A549 (cell line): ENCODE measurements around the gene MOCS1. TPM values are rescaled to one million over a fixed set of nuclear protein-coding genes. Genes with fewer than 3 reads are reported as not detected.

Experiments
- ATAC-seq, 2 experiments: fragments of 200-7000 bp in 1 of 2; fragments of >200 bp in 1 of 2; cut with Nextera tagmentation in 1 of 2; cut with Tn5 transposase in 1 of 2; 3 replicates each; pipeline versions ENCODE4 v1.8.0 to v1.9.1; 2018 to 2020; ENCODE audit warnings: mild to moderate bottlenecking in 1 of 2, moderate library complexity in 1 of 2
- CTCF ChIA-PET: fragments of 300-600 bp; sonication (Branson Sonifier 250); formaldehyde crosslinking; extraction: SDS; loops from one replicate; lab custom pipeline; 2021; ENCODE audit warnings: antibody characterized with exemption, inconsistent platforms; lab: Yijun Ruan, JAX
- POLR2A ChIA-PET: fragments of 350-600 bp; formaldehyde crosslinking; extraction: SDS; loops from one replicate; lab custom pipeline; 2021; ENCODE audit warnings: antibody characterized with exemption, inconsistent platforms; lab: Yijun Ruan, JAX
- DNase-seq, 2 experiments: peaks; one replicate each; pipeline versions ENCODE4 v3.0.0 to v3.0.0-alpha.2; 2011 to 2016; ENCODE audit warnings: low read depth in 1 of 2, low spot score in 1 of 2
- FAIRE-seq: peaks from 2 replicates; lab custom pipeline; 2011; peaks lifted over from hg19 to GRCh38; lab: Jason Lieb, UNC
- H3K27ac ChIP-seq, 2 experiments: fragments of >200 bp; sonication (Bioruptor Twin); formaldehyde crosslinking; 3 replicates each; pipeline ENCODE4 v1.5.1; 2016 to 2017
- H3K4me1 ChIP-seq: fragments of >200 bp; sonication (Bioruptor Twin); formaldehyde crosslinking; 3 replicates; pipeline ENCODE4 v1.6.1; 2016
- H3K4me2 ChIP-seq: fragments of >200 bp; sonication (Bioruptor Twin); formaldehyde crosslinking; 3 replicates; pipeline ENCODE4 v1.6.1; 2016
- H3K4me3 ChIP-seq: fragments of >200 bp; sonication (Bioruptor Twin); formaldehyde crosslinking; 3 replicates; pipeline ENCODE4 v1.5.1; 2016
- H3K9me3 ChIP-seq: fragments of >200 bp; sonication (Bioruptor Twin); formaldehyde crosslinking; 3 replicates; pipeline ENCODE4 v1.6.1; 2016
- BHLHE40 ChIP-seq: IDR thresholded peaks from 2 replicates; pipeline ENCODE4 v1.6.1; 2012; ENCODE audit warnings: low read depth, low read length, inconsistent platforms
- CBX2 ChIP-seq: fragments of 200-600 bp; sonication (generic); IDR thresholded peaks from 2 replicates; pipeline ENCODE4 v1.6.1; 2016; ENCODE audit warnings: low read depth, mild to moderate bottlenecking, borderline replicate concordance
- CHD2 ChIP-seq: fragments of 150-350 bp; IDR thresholded peaks from 2 replicates; pipeline ENCODE4 v1.6.1; 2014; ENCODE audit warnings: low read length; ENCODE audit not compliant: partially characterized antibody
- GATA3 ChIP-seq: IDR thresholded peaks from 2 replicates; pipeline ENCODE4 v1.6.1; 2012; ENCODE audit warnings: borderline replicate concordance
- HDAC2 ChIP-seq: fragments of 200-600 bp; sonication (generic); IDR thresholded peaks from 2 replicates; pipeline ENCODE4 v1.6.1; 2016
- HEYL ChIP-seq: fragments of 250-450 bp; sonication (Bioruptor Pico); IDR thresholded peaks from 2 replicates; pipeline ENCODE4 v1.8.0; 2021; ENCODE audit warnings: mild to moderate bottlenecking, moderate library complexity
- HOXB13 ChIP-seq: fragments of 250-450 bp; sonication (Bioruptor Pico); IDR thresholded peaks from 2 replicates; pipeline ENCODE4 v1.5.0; 2020; ENCODE audit warnings: low read depth, mild to moderate bottlenecking, moderate library complexity
- KDM1A ChIP-seq: fragments of 200-600 bp; sonication (generic); IDR thresholded peaks from 2 replicates; pipeline ENCODE4 v1.6.1; 2016; ENCODE audit warnings: low read depth, mild to moderate bottlenecking
- MAFK ChIP-seq: fragments of 450-650 bp; IDR thresholded peaks from 2 replicates; pipeline ENCODE4 v1.6.1; 2014; ENCODE audit not compliant: partially characterized antibody
- MAZ ChIP-seq: fragments of 150-350 bp; IDR thresholded peaks from 2 replicates; pipeline ENCODE4 v1.6.1; 2014; ENCODE audit warnings: antibody characterized with exemption, low read depth, low read length, borderline replicate concordance
- NFE2L2 ChIP-seq: fragments of 150-350 bp; conservative IDR thresholded peaks from 2 replicates; pipeline ENCODE4 v1.6.1; 2014; ENCODE audit warnings: low read length
- NPAS2 ChIP-seq: fragments of 250-450 bp; sonication (Bioruptor Pico); IDR thresholded peaks from 2 replicates; pipeline ENCODE4 v1.8.0; 2022; ENCODE audit warnings: mild to moderate bottlenecking, moderate library complexity, borderline replicate concordance
- RCOR1 ChIP-seq: fragments of 150-350 bp; IDR thresholded peaks from 2 replicates; pipeline ENCODE4 v1.6.1; 2014; ENCODE audit warnings: antibody characterized with exemption, low read length, low read depth
- ZC3H11A ChIP-seq: fragments of 450-650 bp; IDR thresholded peaks from 2 replicates; pipeline ENCODE4 v1.6.1; 2014; ENCODE audit warnings: antibody characterized with exemption, mild to moderate bottlenecking
- ZSCAN20 ChIP-seq: fragments of 250-450 bp; sonication (Bioruptor Pico); IDR thresholded peaks from 2 replicates; pipeline ENCODE4 v1.8.0; 2022; ENCODE audit warnings: mild to moderate bottlenecking, moderate library complexity
- WGBS: methylation state at CpG from one replicate; pipeline ENCODE4 v1.1.6; 2017; ENCODE audit errors: missing lambda C conversion rate; 5-methylcytosine and 5-hydroxymethylcytosine counted together
- polyA plus RNA-seq, 4 experiments: library from polyadenylated mRNA; depleted of rRNA in 3 of 4; stranded (reverse); fragments of >200 nt; fragmentation: RNase III in 1 of 4; extraction: RNeasy Plus Mini Kit Qiagen cat#74134 plus additional on column Dnase treatment in 1 of 4; gene quantifications; 2 replicates in 3 of 4; 3 replicates in 1 of 4; pipeline ENCODE4 v1.2.3, GENCODE V29; 2011 to 2017
- TF ChIP-seq, protein P1 (sequence below): fragments of >200 bp; sonication (Bioruptor Twin); formaldehyde crosslinking; IDR thresholded peaks from 2 replicates; pipeline ENCODE4 v1.6.1; 2016
- TF ChIP-seq, protein P2 (sequence below): fragments of 200-600 bp; sonication (generic); IDR thresholded peaks from 2 replicates; pipeline ENCODE4 v1.6.1; 2016; ENCODE audit warnings: antibody characterized with exemption, mild to moderate bottlenecking, moderate library complexity
- TF ChIP-seq, protein P3 (sequence below): fragments of 450-650 bp; IDR thresholded peaks from 2 replicates; pipeline ENCODE4 v1.6.1; 2014; ENCODE audit warnings: antibody characterized with exemption
- TF ChIP-seq, protein P4 (sequence below): IDR thresholded peaks from 2 replicates; pipeline ENCODE4 v1.6.1; 2012

Gene MOCS1
- polyA plus RNA-seq, 2 of the 4 experiments (the other 2 are of a cell fraction): 0.68 to 1.8 TPM

DNA sequence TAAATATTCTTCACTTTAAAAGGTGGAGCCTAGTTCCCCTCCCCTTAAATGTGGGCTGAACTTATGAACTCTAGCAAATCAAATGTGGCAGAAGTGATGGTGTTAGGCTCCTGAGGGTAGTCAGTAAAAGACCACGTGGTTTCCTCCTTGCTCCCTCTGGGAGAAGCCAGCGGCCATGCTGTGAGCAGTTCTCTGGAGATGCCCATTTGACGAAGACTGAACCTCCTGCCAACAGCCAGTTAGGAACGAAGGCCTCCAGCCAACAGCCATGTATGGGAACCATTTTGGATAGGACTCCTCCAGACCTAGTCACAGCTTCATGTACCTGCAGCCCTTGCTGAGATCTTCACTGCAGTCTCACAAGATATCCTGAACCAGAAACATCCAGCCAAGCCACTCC, 7.6 kb upstream of the MOCS1 start (continued):
- no peak for TF ChIP-seq CHD2

DNA sequence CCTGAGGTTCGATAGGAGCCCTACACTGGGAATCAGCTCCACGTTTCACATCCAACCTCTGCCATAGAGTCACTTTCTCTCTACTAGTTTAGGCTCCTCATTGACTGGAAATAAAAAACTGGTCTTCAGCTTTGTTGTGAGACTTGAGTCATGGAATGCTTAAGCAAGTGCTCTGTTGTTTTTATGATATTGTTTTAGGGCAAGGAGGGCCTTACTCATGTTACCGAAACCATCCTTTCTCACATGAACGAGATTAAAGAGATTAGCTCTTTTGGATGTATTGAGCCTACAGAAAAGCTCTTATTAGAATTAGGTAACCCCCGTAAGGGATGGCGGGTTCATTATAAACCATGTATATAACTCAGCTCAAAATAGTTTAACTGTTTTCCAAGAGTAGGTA, 6.9 kb upstream of the MOCS1 start:
- POLR2A ChIA-PET: no interaction called here

DNA sequence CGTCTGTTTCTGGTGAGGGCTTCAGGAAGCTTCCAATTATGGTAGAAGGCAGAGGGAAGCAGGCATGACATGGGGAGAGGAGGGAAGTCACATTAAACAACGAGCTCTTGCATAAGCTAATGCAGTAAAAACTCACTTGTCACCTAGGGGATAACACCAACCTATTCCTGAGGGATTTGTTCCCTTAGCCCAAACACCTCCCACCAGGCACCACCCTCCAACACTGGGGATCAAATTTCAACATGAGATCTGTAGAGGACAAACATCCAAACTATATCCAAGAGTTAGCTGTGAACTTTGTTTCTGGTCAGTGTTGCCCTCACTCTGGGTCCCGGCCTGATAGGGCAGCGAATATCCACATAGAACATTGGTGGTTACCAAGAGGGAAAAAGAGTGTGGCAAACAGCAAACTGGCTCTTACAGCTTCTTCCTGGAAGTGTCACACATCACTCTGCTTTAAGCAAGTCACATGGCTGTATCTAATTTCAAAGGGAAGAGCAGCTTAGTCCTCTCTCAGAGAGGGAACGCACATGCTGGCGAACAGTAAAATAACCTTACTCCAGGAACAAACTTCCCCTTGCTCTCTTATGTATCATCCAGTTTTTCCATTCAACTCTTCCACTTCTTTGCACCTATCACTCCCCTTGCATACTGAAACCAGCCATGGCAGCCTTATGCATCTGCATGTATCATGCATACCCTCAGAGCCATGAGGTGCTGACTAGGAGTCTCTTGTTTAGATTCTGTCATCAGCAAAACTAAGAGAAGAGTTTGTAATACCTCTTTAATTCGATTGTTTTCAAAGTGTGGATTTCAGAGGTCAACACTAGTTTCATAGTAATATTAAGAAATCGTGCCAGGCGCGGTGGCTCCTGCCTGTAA, 4.8 kb upstream of the MOCS1 start:
- H3K4me2 ChIP-seq: no peak overlapping the region
- no peaks in the 10 kb centered on the region for H3K4me1 ChIP-seq
- DNase-seq (no peak), FAIRE-seq (no peak)
- no peak overlapping the region for H3K4me3 ChIP-seq
- no peak for TF ChIP-seq HDAC2
- TF ChIP-seq HEYL: no peak
- no peak for TF ChIP-seq MAZ
- TF ChIP-seq, protein P1, sequence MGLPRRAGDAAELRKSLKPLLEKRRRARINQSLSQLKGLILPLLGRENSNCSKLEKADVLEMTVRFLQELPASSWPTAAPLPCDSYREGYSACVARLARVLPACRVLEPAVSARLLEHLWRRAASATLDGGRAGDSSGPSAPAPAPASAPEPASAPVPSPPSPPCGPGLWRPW: no peak
- no peak for TF ChIP-seq ZSCAN20
- no peak for TF ChIP-seq BHLHE40
- no peak for TF ChIP-seq NFE2L2
- TF ChIP-seq RCOR1: no peak
- no peak for TF ChIP-seq CBX2
- TF ChIP-seq KDM1A: no peak
- TF ChIP-seq, protein P2, sequence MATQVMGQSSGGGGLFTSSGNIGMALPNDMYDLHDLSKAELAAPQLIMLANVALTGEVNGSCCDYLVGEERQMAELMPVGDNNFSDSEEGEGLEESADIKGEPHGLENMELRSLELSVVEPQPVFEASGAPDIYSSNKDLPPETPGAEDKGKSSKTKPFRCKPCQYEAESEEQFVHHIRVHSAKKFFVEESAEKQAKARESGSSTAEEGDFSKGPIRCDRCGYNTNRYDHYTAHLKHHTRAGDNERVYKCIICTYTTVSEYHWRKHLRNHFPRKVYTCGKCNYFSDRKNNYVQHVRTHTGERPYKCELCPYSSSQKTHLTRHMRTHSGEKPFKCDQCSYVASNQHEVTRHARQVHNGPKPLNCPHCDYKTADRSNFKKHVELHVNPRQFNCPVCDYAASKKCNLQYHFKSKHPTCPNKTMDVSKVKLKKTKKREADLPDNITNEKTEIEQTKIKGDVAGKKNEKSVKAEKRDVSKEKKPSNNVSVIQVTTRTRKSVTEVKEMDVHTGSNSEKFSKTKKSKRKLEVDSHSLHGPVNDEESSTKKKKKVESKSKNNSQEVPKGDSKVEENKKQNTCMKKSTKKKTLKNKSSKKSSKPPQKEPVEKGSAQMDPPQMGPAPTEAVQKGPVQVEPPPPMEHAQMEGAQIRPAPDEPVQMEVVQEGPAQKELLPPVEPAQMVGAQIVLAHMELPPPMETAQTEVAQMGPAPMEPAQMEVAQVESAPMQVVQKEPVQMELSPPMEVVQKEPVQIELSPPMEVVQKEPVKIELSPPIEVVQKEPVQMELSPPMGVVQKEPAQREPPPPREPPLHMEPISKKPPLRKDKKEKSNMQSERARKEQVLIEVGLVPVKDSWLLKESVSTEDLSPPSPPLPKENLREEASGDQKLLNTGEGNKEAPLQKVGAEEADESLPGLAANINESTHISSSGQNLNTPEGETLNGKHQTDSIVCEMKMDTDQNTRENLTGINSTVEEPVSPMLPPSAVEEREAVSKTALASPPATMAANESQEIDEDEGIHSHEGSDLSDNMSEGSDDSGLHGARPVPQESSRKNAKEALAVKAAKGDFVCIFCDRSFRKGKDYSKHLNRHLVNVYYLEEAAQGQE: no peak
- TF ChIP-seq, protein P3, sequence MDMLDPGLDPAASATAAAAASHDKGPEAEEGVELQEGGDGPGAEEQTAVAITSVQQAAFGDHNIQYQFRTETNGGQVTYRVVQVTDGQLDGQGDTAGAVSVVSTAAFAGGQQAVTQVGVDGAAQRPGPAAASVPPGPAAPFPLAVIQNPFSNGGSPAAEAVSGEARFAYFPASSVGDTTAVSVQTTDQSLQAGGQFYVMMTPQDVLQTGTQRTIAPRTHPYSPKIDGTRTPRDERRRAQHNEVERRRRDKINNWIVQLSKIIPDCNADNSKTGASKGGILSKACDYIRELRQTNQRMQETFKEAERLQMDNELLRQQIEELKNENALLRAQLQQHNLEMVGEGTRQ: no peak
- no peak for TF ChIP-seq GATA3
- TF ChIP-seq, protein P4, sequence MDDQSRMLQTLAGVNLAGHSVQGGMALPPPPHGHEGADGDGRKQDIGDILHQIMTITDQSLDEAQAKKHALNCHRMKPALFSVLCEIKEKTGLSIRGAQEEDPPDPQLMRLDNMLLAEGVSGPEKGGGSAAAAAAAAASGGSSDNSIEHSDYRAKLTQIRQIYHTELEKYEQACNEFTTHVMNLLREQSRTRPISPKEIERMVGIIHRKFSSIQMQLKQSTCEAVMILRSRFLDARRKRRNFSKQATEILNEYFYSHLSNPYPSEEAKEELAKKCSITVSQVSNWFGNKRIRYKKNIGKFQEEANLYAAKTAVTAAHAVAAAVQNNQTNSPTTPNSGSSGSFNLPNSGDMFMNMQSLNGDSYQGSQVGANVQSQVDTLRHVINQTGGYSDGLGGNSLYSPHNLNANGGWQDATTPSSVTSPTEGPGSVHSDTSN: no peak
- TF ChIP-seq, all 56 proteins: peak for 0
- ChIA-PET POLR2A (no interaction called here), CTCF (interaction anchor here (0.6 to 1.0 kb wide), 2 partner anchors 11 to 113 kb away, joined by 3 to 4 read pairs; no protein-coding TSS in a partner anchor)
- ATAC-seq: no peak
- H3K9me3 ChIP-seq: no peaks in the 10 kb centered on the region
- H3K27ac ChIP-seq: no peak overlapping the region
- 46% methylated on average over 10 of the region's 10 CpGs for WGBS

More for the DNA sequence above, 6.9 kb upstream of the MOCS1 start:
- CTCF ChIA-PET: no interaction called here
- FAIRE-seq (no peak), DNase-seq (no peak), ATAC-seq (no peak)
- no peak for TF ChIP-seq HOXB13 (CRISPR knock-in tag)
- TF ChIP-seq MAZ: no peak
- TF ChIP-seq CHD2: no peak
- TF ChIP-seq ZC3H11A: no peak
- TF ChIP-seq MAFK: no peak
- no peak for TF ChIP-seq NPAS2
- TF ChIP-seq NFE2L2: no peak
- Histone ChIP-seq H3K9me3 (no peaks in the 10 kb centered on the region), H3K4me1 (no peaks in the 10 kb centered on the region), H3K4me3 (no peak overlapping the region), H3K27ac (no peak overlapping the region), H3K4me2 (no peak overlapping the region)
- whole genome bisulfite sequencing: 41% methylated on average over 6 of the region's 6 CpGs
